Measurements from ENCODE around the gene DCC.

The DCC gene

GRCh38 chr18:52824126-52824525 is 484.1 kb downstream of the DCC start:
- DNase-seq (ENCODE audit: low read depth), result no peak

GRCh38 chr18:52826994-52827393 is 487.0 kb downstream of the DCC start:
- DNase-seq (ENCODE audit: low read depth), result no peak

- DNase-seq (ENCODE audit: low read depth), result no peak
Measured at GRCh38 chr18:52829320-52829719, 489.3 kb downstream of the DCC start.

- no peak for DNase-seq (ENCODE audit: low read depth)
Measured at GRCh38 chr18:52829876-52830405, 489.9 kb downstream of the DCC start.

- DNase-seq (ENCODE audit: low read depth), result no peak
Measured at GRCh38 chr18:52844323-52844722, 504.3 kb downstream of the DCC start.

- no peak for DNase-seq (ENCODE audit: low read depth)
Measured at GRCh38 chr18:52845036-52845435, 505.0 kb downstream of the DCC start.

GRCh38 chr18:52850031-52850560 is 510.1 kb downstream of the DCC start:
- DNase-seq (ENCODE audit: low read depth), result no peak

- no peak for DNase-seq (ENCODE audit: low read depth)
Measured at GRCh38 chr18:52861558-52861957, 521.6 kb downstream of the DCC start.

GRCh38 chr18:52869349-52869923 is 529.4 kb downstream of the DCC start:
- DNase-seq (ENCODE audit: low read depth), result no peak

GRCh38 chr18:52869942-52870907 is 530.2 kb downstream of the DCC start:
- DNase-seq (ENCODE audit: low read depth), result no peak

GRCh38 chr18:52874774-52875173 is 534.8 kb downstream of the DCC start:
- no peak for DNase-seq (ENCODE audit: low read depth)

- no peak for DNase-seq (ENCODE audit: low read depth)
Measured at GRCh38 chr18:52875725-52876124, 535.7 kb downstream of the DCC start.

GRCh38 chr18:52888014-52888413 is 548.0 kb downstream of the DCC start:
- DNase-seq (ENCODE audit: low read depth), result no peak

GRCh38 chr18:52894801-52895200 is 554.8 kb downstream of the DCC start:
- no peak for DNase-seq (ENCODE audit: low read depth)

GRCh38 chr18:52897611-52898484 is 557.9 kb downstream of the DCC start:
- DNase-seq (ENCODE audit: low read depth), result no peak

GRCh38 chr18:52898485-52899058 is 558.6 kb downstream of the DCC start:
- no peak for DNase-seq (ENCODE audit: low read depth)

- DNase-seq (ENCODE audit: low read depth), result no peak
Measured at GRCh38 chr18:52902188-52902587, 562.2 kb downstream of the DCC start.

GRCh38 chr18:52903857-52904256 is 563.9 kb downstream of the DCC start:
- DNase-seq (ENCODE audit: low read depth), result no peak

GRCh38 chr18:52907543-52908308 is 567.7 kb downstream of the DCC start:
- no peak for DNase-seq (ENCODE audit: low read depth)

- no peak for DNase-seq (ENCODE audit: low read depth)
Measured at GRCh38 chr18:52914148-52914547, 574.2 kb downstream of the DCC start.

- DNase-seq (ENCODE audit: low read depth), result no peak
Measured at GRCh38 chr18:52920665-52921064, 580.7 kb downstream of the DCC start.

All from fibroblast of the conjunctiva (primary cell).